ENCODE data around the gene PKNOX2.

The PKNOX2 gene

GRCh38 chr11:125369808-125370207, 205.3 kb downstream of the PKNOX2 start:
- DNase-seq = no peak

GRCh38 chr11:125370561-125371389, 206.2 kb downstream of the PKNOX2 start:
- no peak for DNase-seq

DNA sequence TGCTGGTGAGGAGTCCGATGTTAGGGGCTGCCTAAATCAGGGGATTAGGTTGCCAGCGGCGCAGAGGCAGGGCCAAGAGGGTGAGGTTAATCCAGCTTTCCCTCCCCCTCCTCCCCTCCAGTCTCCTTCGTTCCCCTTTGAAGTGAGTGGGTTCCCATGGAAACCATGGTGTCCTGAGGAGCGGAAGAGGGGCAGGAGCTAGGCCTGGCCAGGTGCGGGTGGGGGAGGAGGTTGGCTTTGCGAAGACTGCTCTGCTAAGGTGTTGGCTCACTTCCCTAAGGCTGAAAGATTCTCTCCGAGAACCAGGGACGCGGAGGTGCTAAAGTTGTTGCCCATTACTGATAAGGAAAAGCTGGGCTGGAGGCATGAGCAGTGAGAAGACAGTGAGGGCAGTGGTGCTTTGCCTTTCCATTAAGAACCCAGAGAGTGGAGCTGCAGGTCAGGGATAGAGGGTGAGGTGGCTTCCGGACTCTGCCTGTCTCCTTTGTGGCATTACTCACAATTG, 206.9 kb downstream of the PKNOX2 start:
- no peak for DNase-seq

DNA sequence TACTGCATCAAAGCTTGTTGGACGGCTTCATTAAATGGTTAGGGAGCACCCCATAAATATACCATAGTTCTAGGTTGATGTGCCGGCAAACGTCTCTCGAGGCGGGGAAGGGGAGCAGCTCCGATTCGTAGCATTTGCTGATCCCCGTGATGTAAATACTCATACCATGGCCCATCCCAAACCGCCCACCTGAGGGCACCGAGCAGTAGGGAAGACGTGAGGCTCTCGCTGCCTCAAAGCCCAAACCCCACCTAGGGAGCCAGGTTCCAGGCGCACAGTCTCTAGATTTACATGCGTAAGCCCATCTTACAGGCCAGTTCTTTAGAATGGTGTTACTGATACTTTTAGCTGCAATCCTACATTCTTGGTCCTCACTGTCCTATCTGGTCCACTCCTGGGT, 207.5 kb downstream of the PKNOX2 start:
- no peak for DNase-seq

GRCh38 chr11:125372911-125373310, 208.4 kb downstream of the PKNOX2 start:
- DNase-seq = no peak

DNA sequence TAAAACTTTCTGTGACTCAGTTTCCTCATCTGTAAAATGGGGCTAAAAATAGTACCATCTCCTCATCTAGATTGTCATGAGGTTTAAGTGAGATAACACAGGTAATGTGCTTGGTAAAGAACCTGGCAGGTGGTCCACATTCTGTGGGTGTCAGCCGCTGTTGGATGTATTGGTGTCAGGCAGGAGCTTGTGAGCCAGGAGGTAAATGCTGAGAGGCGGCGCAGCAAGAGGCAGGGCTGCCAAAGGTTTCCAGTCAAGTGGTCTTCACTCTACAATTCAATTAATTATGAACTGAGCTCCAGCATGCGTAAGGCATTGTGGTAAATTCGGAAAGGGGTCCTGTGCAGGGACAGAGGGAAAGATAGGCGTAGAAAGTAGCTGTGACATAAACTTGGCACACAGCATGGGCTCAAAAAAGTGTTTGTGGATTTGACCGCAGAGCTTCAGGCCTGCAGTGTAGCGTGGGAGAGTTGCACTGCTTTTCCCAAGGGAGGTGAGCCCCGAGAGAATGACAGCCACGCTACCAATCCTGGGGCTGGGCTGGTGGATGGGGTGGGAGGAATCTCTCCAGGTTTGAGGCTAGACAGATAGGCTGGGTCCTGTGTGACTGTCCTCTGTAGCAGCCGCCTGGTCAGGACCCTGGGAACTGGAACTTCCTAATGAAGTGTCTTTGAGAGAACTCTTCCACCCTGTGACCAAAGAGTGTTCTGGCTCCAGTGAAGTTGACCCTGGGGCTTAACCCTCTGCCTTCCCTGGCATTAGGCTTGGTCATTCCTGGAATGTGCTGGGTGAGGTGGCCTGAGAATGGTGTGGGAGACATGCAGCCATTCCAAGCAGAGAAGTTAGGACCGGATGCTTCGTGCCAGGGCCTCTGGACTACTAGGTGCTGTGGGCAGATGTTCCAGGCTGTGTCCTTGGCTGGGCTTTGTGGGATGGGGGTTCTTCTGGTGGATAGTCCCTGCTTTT, 209.2 kb downstream of the PKNOX2 start:
- no peak for DNase-seq

- DNase-seq = no peak
Observed at GRCh38 chr11:125374398-125374797, 209.8 kb downstream of the PKNOX2 start.

- DNase-seq = no peak
Observed at GRCh38 chr11:125375146-125375545, 210.6 kb downstream of the PKNOX2 start.

DNA sequence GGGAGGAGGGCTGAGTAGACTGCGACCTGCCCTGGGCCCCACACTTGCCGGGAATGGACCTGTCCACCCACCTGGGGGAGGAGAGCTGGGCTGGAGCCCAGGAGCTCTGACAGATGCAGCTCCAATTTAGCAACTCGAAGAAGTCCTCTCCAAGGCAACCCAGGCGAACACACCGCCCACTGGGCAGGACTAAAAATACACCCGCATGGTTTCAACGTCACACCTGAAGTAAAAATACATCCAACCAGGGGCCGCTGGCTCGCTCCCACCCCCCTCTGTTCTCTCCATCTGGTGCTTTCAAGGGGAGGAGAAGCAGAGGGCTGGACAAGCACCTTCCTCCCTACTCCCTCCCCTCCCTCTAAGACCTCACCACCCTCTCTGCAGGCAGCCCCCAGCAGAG, 211.6 kb downstream of the PKNOX2 start:
- no peak for DNase-seq

- DNase-seq = no peak
Observed at GRCh38 chr11:125376856-125377255, 212.3 kb downstream of the PKNOX2 start.

DNA sequence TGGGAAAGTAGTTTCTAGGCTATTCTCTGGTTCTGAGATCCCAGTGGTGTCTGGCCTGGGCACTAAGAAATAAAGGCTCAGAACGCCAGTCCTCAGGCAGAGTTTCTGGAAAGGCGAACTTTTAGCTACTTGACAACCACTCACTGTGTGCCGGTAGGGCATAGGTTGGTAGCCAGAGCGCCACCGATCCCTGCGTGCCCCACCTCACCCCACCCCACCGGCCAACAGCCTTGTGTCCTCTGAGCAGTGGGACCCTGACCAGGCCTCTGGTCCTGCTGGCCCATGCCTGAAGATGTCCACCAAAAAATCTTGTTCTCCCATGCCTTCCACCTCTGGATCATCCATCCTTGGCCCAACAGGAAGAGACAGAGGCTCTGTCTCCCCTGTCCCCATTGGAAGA, 213.5 kb downstream of the PKNOX2 start:
- no peak for DNase-seq

- no peak for DNase-seq
Observed at GRCh38 chr11:125378571-125378970, 214.0 kb downstream of the PKNOX2 start.

- DNase-seq = no peak
Observed at GRCh38 chr11:125379565-125379964, 215.0 kb downstream of the PKNOX2 start.

- DNase-seq = no peak
Observed at GRCh38 chr11:125379981-125380380, 215.4 kb downstream of the PKNOX2 start.

- DNase-seq = no peak
Observed at GRCh38 chr11:125380756-125381445, 216.3 kb downstream of the PKNOX2 start.

DNA sequence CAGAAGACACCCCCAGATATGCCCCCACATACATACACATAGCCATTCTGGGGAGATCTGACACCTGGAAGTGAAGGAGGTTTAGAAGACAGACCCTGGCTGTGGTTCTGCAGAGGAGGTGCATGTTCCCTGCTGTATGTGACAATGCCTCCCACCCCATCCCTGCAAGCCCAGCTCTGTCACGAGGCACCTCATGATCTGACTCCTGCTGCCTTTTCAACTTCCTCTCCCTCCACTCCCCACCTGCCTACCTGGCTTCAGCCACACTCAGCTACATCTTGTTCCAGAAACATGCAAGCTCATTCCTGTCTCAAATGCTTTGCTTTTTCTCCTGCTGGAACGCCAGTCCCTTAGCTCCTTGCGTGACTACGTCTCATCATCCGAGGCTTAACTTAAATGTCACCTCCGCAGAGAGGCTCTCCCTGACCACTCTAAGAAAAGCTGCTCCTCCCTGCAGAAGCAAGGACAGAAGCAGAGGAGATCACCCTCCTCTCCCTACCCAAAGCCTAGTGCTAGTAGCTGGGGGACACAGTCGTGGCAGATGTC, 217.0 kb downstream of the PKNOX2 start:
- no peak for DNase-seq

DNA sequence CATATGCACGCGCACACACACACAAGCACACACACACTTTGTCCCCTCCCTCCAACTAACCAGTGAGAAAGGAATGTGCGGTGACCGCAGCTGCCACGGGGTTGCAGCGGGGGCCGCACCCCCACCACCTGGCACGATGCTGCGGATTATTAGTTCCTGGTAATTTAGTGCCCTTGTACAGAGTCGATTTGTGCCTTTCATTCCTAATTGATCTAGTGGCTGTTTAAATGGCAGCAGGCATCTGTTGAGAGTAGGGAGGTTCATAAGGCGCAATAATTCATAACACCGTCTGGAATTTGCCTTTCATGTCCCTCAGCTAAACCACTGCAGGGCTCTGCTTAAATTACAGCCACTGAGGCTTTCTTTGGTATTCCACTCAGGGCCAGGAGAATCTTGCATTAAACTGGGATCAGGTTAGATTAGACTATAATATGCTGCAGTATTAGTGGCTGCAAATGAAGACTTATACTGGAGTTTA, 217.8 kb downstream of the PKNOX2 start:
- no peak for DNase-seq

DNA sequence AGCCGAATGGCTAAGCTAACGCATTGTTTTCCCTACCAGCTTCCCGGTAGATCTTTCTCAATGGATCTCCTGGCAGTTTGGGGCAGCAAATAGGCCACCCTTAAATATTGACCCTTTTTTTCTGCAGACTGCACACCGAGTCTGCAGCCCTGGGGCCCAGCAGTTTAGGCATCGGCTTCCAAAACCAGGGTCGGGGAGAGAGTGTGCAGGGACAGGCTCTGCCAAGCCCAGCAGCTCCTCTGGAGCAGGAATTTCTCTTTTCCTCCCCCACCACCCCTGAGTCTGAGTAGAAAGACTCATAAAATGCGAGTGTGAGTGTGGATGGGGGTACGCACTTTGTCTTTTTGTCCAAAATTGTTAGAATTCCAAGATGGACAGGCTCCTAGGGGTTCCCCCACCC, 218.3 kb downstream of the PKNOX2 start:
- DNase-seq = no peak

GRCh38 chr11:125384825-125385224, 220.3 kb downstream of the PKNOX2 start:
- no peak for DNase-seq

GRCh38 chr11:125387901-125388300, 223.3 kb downstream of the PKNOX2 start:
- no peak for DNase-seq

DNA sequence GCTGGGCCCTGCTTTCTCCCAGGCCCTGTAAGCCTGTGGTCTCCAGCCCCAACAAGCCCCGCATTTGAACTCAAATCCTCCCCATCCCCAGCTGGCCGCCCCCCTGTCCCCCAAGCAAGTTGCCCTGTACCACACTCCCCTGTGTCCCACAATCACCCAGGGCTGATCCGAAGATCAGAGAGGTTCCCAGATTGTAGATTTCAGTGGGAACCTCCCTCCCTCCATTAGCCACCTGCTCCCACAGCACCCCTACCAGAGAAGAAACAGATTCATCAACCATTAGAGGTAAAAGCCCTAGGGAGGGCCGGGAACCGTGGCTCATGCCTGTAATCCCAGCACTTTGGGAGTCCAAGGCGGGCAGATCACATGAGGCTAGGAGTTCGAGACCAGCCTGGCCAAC, 224.1 kb downstream of the PKNOX2 start:
- no peak for DNase-seq

DNA sequence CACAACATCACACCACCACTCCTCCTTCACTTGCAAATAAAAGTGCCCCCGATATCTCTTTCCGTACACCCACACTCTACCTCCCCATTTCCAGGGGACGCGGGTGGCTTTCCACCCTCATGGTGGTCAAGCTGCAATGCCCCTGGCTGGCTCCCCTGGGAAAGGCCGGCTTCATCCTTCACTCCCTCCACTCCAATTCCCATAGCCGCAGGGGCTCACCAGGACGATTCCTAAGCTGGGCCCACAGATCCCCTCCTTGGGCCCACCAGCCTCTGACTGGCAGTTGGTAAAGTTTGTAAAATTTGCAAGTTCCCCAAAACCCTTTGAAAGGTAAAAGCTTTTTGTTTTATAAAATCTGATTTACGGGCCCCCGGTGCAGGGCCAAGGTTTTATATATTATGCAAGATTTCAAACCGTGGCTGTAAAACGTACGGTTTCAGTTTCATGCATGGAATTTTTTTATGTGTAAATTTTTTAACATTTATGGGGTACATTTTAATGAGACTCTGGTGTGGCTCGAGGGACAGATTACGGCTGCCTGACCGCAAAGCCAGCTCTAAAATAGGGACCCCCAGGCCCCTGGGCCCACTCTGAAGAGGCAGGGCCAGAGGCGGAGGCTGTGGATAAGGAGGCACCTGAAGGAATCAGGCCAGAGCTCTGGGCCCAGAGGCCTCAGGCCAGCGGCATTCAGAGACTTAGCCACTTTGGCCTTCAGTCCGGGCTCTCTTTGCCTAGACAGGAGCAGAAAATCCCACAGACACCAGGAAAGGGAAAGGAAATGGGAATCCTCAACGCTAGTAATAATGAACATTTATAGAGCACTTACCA, 225.0 kb downstream of the PKNOX2 start:
- DNase-seq = no peak
